NK-92 treated with Interleukin-12 subunit alpha and Interleukin-12 subunit beta, amount 100 ng/mL, for 24 hours (cell line): ENCODE results near the gene TARBP1.
"Not testable (repeated sequence)": the region's sequence is repeated elsewhere in the genome, so short reads cannot be mapped to it uniquely, and the experiment has no call there.

ENCODE experiments used
- DNase-seq: peaks from one replicate; lab custom pipeline; 2025; lab: John Stamatoyannopoulos, UW

Gene TARBP1

DNA sequence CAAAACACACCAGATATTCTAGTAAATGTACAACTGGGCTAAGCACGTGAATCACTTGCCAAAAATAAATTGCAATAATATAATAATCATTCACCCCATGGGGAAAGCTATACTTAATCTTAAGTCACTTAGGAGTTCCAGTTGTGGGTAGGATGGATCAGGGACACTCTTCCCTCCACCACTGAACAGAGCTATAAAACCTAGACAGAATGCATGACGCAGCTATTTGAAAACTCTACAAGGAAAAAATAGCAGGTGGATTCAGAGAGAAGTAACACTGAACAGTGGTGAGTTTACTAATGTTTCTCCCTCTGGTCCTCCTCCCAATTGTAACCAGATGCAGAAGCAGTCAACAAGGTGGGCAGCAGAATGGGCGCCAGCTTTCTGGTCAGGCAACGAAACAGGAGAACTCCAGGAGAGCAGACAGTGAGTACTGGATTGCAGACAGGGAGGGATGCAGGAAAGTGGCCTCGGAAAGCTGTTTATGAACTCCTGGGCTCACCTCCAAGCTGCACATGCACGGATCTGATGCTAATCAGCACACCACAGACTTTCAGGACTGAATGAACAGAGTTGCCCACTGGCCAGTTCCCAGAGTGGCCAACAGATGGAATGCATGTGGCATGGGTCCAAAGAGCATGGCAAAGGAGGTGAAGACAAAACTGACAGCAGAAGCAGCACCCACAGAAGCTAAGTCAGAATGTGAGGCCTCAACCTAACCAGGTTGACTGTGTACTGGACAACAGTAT lies 41.4 kb downstream of the TARBP1 start:
- DNase-seq, result no peak

DNA sequence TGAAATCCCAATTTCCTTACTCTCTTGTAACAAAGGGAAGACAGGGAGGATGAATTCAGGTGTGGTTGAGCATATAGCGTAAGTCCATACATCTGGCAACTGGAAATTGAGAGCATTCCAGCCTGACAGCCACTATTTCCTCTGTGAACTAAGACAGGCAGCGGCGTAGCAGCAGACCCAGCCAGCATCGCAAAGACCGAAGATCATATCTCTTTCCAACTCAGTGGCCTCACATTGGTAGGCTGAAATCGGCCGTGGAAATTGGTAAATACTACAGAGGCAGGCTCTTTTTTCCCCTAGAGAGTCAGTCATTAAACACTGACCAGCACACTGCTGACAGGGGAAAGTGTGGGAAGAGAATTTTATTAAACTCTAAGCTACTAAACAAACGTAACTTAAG lies 43.4 kb downstream of the TARBP1 start:
- DNase-seq, result no peak

DNA sequence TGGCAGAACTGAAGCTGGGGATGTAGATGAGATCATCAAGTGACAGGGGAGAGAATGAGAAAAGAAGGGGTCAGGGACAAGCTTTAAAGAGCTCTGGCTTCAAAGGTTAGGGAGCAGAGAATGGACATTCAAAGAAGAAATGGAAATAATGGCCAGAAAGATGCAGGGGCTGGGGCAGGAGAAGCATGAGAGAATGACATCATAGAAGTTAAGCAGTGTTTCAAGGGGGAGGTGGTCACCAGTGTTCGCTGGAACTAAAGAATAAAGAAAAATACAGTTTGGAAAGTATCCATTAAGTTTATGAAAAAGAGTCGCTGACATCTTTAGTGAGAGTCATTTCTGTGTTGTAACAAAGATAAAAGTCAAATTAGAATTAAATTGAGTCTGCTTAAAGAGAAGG lies 44.3 kb downstream of the TARBP1 start:
- no peak for DNase-seq

DNA sequence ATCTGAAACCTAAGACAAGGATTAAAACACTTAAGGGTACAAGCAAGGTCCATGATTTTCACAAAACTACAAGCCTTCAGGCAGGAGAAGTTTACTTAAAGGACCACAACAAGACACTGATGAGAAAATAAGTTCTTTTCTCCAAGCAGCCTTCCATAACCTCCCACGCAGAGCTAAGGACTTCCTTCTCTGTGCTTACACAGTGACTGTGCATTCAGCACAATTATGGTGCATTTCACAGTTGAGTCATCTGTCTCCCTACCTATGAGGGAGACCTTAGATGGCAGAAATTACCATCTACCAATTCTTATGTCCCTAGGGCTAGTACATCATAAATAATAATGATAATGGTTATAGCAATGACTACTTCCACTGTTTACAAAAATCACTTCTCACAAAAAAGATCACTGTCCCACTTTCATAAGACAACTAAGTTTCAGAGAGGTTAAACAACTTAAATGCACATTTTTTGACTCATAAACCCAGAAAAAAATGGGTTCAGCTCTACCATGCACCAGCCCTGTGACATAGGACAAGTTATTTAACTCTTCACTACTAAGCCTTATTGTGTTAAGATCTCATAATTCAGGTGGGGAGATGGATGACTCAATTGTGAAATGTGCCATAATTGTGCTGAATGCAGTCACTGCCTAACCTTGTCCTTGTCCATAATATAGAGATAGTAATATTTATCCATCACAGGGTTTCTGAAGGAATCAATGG lies 45.3 kb downstream of the TARBP1 start:
- DNase-seq, result no peak

DNA sequence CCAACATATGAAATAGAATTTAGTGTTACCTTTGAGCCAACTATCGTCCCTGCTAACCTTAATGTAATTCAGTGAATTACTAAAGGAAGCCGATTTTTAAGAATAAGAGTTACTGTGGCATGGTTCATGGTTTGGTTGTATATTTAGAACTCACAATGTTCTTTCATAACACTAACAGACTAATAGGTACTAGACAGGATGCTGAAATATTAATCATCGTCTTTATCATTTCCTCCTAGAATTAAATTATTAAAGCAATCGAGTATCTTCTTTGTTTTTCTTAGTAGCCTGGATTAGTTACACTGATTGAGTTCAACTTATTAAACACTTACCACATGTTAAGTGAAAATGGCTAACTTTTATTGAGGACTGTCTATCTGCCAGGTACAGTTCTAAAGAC lies 47.7 kb downstream of the TARBP1 start:
- no peak for DNase-seq

DNA sequence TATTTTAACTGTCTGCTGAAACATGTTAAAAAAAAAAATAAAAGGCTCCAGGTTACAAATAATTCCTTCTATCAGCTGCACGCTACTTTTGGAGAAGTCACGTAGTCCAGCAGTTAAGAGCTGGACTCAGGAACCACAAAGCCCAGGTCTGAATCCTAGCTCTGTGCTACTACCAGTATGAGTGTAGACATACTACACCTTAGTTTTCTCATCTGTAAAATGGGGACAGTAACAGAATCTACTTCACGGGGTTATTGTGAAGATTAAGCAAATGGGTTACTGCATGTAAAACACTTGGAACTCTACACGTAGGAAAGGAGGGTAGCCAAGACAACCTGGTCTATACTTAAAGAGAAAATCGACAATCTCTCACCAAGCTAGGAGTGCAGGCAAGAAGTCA lies 48.3 kb downstream of the TARBP1 start:
- DNase-seq, result no peak

DNA sequence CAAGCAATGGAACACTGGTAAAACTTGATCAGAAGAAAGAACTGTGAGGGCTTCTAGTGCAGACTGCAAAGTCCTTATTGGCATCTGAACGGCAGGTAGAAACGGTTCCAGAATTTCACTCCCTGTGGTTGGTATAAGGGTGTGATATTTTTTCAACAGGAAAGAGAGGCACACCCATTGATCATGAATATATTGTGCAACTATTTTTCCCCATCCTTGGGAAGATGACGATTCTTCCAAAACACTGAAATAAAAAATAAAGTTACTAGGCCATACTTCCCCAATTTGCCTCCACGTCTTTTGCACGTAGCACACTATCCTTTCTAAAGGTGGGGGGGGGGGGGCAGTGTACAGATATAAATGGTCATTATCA lies 49.6 kb downstream of the TARBP1 start:
- no peak for DNase-seq

DNA sequence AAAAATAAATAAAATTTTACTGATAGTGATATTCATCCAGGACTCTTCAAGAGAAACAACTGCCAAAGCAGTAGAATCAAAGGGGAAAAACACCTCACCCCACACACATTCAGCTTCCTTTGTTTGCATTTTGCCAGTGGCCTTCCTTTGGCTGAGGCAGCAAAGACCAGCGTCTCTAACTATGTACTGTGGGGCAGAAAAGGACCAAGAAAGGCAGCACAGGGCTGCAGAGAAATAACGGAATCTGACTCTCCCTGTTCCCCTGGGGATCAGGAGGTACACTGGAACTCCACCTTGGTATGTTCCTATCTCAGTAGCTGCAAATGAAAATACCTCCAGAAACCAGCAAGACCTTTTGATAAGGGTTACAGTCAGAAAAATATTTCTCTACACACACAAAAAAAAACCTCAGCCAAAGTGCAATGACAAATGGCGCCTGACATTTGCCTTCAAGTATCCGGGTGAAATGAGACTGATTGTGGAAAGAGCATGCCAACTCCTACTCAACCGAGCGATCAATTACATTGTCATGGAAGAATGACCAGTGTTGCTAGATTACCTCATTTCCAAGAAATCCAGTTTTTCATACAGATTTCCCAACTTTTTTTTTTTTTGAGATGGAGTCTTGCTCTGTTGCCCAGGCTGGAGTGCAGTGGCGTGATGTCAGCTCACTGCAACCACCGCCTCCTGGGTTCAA lies 50.9 kb downstream of the TARBP1 start:
- DNase-seq, result no peak

DNA sequence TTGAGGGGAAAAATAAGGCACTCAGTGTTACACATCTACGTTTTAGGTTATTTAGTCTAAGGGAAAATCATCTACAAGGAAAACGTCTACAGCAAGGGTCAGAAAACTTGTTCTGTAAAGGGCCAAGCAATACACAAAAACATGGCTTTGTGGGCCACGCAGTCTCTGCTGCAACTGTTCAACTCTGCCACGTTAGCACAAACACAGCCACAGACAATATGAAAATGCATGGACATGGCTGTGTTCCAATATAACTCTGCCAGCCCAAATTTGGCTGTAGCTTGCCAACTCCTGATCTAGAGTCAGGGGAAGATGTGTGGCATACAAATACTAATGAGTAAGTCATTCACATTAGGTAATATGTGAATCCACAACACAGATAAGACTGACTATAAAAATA lies 65.0 kb downstream of the TARBP1 start:
- no peak for DNase-seq

DNA sequence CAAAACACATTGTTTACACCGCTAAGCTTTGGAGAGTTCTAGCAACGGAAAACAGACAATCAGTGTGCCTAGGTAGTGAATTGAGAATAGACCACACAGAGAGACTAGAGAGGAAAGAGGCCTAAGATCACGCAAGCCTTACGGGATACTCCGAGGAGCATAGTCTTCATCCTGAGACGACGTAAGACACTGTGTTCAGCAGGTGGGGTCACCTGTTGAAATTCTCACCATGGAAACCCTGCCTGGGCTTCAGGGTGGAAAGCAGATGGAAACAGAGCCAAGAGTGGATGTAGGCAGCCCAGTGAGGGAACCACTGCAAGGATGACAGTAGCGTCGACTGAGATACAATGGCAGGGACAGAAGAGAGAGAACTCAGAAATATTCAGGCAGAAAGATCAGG lies 65.5 kb downstream of the TARBP1 start:
- no peak for DNase-seq

DNA sequence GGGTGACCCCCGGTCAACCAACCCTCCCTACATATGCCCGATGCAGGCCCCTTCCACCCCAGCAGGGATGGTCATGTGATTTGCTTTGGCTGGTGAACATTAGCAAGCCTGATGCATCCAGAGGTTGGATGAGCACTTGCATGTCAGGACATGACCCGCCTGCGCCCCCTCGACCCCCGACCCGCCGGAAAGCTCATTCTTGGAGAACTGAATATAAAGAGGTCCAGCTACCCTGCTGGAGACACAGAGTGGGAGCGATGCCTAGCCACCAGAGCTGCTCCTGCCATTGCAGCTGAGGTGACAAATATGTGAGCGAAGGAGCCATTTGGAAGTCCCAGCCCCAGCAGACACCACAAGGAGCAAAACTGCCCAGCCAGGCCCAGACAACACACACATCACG lies 66.1 kb downstream of the TARBP1 start:
- DNase-seq, result no peak

DNA sequence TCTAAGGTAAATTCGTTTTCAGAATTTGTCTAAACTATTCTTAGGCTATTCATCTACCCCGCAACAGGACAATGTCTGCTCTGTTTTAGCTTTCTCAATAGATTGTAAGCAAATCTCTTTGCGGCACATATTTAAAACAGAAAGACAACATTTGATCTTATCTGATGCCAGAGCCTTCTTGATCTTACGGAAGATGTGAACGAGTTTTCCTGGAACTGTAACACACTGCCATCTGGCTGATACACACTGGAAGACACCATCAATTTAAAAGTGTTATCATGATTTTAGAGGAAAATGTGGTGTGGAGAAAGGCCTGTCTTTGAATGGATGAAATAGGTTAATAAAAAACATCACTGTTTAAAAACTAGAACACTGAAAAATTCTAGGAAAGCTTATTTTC lies 69.7 kb downstream of the TARBP1 start:
- DNase-seq, result no peak

DNA sequence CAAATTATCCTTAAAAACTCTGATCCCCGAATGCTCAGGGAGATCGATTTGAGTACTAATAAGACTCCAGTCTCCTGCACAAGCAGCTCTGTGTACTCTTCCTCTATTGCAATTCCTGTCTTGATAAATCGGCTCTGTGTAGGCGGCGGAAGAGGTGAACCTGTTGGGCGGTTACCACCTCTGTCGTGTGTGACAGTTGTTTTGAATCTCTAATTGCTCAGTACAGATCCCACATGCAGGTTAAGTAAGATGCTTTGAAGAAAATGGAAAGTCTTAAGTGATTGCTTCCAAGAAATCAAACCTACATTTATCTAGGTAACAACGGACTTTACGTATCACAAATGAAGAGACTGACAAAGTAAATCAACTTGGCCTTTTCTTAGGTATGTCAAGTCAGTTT lies 70.2 kb downstream of the TARBP1 start:
- no peak for DNase-seq

DNA sequence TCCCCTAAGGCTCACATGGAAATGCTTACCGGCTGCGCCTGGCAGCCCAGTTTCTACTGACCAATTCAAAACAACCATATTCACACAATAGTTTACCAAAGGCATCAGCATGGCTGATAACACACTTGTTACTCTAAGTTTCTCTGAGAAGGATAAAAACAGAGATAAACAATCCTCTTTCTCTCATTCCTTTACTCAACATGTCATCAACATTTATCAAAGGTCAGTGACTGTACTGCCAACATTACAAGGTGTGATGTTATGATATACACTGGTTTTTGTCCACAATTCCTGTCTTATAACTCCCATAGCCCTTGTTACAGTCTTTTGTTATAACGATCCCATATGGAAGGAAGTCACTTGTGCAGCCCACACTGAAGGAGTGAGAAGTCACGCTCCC lies 72.1 kb downstream of the TARBP1 start:
- DNase-seq, result no peak

DNA sequence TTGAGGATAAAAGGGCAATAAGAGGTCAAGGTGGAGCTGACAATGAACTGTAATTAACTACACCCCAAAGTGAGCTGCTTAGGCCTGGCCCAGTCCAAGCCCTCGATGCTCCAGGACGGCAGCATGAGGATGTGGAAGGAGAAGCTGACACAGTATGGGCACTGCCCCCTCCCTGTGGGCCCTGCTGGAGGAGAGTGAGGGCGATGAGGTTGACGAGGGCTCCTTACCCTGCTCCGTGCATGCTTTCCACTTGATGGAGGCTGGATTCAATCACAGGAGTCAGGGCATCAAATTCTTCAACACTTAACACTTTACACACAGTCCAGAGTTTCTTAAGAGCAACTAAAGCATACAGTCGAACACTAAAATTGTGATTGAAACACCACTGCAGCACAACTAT lies 73.3 kb downstream of the TARBP1 start:
- no peak for DNase-seq

DNA sequence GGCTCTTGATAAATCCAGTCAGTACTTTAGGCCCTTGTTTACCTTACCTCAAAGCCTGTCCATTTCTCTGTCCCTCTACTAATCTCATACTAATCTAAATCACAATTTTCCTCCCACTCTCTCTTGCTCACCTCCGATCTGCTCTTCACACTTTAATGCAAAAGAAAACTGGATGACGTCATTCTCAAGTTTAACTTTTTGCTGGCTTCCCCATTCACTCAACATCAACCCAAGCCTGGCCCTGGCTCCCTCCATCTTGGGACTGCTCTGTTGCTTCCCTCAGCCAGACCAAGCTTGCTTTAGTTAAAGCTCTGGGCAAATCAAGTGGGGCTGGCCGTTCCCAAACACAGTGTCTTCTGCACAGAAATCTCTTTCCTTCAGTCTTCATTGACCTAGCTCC lies 76.0 kb downstream of the TARBP1 start:
- no peak for DNase-seq

DNA sequence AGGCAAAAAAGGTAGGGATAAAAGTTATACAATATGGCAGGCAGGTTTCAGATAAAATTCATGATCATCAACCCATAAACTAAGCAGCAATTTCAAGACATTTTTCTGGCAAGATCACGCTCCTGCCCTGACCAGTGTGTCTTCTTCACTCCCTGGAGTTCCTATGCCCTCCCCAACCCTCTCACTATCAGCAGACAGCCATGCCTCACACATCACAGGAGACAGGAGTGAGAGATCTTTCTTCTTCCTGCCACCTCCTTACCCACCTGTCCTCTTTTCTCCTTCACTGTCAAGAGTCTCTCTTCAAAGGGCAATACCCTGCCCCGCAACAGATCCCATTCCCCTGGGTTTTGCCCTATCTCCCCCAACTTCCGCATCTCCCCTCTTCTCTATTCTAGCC lies 77.3 kb downstream of the TARBP1 start:
- DNase-seq, result no peak

DNA sequence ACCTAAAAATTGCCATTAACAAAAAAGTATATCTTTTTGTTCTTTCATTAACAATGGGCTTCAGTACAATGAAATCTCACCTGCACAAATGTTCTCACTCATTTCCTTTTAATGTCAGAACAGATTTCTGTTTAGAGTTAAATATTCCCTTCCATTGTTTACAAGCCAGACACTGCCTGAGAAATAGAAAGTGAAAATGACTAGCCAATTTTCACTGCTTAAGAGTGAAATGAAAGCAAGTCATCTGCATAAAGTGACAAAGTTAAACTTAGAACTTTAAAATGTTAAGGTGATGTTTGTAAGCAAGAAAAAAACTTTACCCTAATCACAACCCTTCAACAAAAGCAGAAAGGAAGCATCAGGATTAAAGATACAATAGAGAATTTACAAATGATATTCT lies 78.2 kb downstream of the TARBP1 start:
- no peak for DNase-seq

DNA sequence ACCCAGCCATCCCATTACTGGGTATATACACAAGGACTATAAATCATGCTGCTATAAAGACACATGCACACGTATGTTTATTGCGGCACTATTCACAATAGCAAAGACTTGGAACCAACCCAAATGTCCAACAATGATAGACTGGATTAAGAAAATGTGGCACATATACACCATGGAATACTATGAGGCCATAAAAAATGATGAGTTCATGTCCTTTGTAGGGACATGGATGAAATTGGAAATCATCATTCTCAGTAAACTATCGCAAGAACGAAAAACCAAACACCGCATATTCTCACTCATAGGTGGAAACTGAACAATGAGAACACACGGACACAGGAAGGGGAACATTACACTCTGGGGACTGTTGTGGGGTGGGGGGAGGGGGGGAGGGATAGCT lies 79.5 kb downstream of the TARBP1 start:
- not testable (repeated sequence) for DNase-seq

DNA sequence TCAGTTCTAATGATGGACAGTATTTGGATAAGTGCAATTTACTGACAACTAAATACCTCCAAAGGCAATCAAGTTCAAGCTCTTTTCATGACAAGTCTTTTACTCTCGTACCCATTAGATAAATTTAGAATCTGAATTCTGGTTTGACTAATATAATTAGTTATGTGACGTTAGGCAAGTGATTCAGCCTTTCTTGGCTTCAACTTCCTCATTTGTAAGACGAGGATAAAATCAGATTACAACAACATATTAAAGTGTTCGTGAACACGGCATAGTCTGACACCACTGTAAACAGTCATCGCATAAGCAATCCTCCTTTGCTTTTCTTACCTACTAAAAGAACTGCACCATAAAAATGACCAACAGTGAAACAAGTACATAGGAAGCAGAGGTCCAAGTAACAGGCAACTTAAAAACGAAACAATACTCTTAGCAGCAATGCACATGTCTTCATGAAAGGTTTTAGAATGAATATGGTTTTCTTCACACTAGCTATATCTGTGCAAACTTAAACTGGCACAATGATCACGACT lies 80.1 kb downstream of the TARBP1 start:
- DNase-seq, result no peak

DNA sequence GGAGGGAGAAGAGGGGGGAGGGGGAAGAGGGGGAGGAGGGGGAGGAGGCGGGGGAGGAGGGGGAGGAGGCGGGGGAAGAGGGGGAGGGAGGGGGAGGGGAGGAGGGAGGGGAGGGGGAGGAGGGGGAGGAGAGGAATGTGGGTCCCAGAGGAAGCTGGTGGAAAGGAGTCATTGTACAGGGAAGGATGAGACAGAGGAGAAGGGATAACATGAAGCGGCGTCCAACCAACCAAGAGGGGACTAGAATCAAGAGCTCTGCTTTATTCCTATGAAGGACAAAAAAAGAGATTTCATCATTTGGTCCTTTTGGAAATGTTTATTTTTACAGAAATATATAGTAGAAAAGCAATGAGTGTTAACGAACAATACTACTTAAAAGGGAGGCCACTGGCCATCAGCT lies 81.2 kb downstream of the TARBP1 start:
- no peak for DNase-seq

DNA sequence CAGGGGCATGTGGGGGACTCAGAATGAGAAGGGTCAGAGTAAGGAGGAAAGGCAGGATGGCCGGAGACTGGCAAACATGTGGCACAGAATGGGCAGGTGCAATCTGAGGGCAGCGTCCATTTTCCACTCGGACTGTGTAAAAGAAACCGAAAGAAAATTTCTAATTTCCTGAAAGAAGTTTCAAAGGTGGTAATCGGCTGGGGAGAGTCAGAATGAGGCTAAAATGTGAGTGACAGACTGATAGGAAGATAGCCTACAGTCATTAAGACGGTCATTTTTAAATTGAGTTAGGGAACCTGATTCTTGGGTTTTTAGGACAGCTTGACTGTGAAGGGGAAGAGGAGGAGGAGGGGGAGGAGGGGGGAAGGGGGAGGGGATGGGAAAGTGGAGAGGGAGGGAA lies 82.1 kb downstream of the TARBP1 start:
- DNase-seq, result no peak

DNA sequence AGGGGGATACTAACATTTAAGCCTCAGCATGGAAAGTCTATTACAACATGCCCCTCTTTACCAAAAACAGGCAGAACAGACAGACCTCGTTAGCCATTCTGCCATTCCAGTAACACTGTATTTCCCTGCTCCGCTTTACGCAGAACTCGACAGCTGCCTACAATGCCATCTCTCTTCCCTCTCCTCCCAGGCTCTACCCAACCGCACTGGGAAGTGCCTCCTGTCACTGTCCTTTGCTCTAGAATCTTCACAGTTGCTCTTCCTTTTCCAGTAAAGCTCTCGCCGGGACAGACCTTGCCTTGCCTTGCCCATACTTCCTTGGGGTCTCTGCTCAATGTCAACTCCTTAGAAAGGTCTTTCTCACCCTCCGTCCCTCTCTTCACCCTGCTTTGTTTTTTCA lies 82.9 kb downstream of the TARBP1 start:
- no peak for DNase-seq
